ENCODE data around the gene RPL27. TPM values are rescaled to one million over a fixed set of nuclear protein-coding genes. Genes with fewer than 3 reads are reported as not detected.

Gene RPL27
- total and polyA plus RNA-seq, 2 of the 13 experiments (the other 11 are each of a cell fraction or from before 2014, with no cell fraction given) = 1,585 to 5,840 TPM

DNA sequence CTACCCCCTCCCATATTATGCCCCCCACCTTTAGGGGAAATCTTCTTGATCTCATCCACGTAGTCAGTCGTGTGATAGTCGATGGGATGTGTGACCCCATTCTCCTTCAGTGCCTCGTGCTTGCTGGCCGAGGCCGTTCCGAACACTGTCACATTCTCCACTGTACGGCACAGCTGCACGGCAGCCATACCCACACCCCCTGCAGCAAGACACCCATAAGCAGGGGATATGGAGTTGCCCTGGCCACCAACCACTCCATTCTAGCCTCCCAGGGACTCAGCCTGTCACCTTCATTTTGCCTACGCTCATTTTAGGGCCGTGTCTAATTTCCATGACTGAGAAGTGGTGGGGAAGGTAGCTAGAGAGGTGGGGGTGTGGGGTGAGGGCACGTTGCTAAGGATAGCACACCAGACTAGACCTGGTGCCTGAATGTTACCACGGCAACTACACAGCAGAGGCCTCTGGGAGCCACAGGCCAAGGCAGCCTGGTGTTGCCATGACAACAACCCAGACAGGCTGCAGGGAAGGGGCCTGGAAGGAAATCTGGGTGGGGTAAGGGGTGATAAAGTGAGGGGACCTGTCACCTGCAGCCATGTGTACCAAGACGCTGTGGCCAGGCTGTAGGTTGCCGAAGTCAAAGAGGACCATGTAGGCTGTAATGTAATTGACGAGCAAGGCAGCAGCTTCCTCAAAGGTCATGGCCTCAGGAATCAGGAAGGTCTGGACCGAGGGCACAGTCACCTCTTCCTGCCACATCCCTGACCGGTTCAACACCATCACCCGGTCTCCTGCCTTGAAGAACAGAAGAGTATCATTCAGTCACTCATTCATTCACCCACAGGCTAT is 20.0 kb downstream of the RPL27 start:
- H3K79me2 ChIP-seq (ENCODE audit: insufficient read depth, low read length) = peaks cover 26% of the 10 kb centered on the region
- H3K27ac ChIP-seq (ENCODE audit: extremely low read length, insufficient read depth, low read length) = no peak overlapping the region
- H3K27me3 ChIP-seq (ENCODE audit: control insufficient read depth in 1 of 2, insufficient read depth in 2 of 2, low read length in 2 of 2) = no peaks in the 10 kb centered on the region; a peak in 1 of 5 replicates
- CTCF ChIA-PET (ENCODE audit: low intra/inter-chr PET ratio, low total read pairs) = no interaction called here
- intact Hi-C loops (cut with micrococcal nuclease; ENCODE audit: unreplicated experiment) = no loop called here
- WGBS (ENCODE audit: low lambda C conversion rate) = 97% methylated on average over 17 of the region's 19 CpGs
- no peak for TF ChIP-seq ASH2L (IDR thresholded peaks at IDR 0.05; ENCODE audit: insufficient read length, low read depth, low read length)
- TF ChIP-seq, protein P1, sequence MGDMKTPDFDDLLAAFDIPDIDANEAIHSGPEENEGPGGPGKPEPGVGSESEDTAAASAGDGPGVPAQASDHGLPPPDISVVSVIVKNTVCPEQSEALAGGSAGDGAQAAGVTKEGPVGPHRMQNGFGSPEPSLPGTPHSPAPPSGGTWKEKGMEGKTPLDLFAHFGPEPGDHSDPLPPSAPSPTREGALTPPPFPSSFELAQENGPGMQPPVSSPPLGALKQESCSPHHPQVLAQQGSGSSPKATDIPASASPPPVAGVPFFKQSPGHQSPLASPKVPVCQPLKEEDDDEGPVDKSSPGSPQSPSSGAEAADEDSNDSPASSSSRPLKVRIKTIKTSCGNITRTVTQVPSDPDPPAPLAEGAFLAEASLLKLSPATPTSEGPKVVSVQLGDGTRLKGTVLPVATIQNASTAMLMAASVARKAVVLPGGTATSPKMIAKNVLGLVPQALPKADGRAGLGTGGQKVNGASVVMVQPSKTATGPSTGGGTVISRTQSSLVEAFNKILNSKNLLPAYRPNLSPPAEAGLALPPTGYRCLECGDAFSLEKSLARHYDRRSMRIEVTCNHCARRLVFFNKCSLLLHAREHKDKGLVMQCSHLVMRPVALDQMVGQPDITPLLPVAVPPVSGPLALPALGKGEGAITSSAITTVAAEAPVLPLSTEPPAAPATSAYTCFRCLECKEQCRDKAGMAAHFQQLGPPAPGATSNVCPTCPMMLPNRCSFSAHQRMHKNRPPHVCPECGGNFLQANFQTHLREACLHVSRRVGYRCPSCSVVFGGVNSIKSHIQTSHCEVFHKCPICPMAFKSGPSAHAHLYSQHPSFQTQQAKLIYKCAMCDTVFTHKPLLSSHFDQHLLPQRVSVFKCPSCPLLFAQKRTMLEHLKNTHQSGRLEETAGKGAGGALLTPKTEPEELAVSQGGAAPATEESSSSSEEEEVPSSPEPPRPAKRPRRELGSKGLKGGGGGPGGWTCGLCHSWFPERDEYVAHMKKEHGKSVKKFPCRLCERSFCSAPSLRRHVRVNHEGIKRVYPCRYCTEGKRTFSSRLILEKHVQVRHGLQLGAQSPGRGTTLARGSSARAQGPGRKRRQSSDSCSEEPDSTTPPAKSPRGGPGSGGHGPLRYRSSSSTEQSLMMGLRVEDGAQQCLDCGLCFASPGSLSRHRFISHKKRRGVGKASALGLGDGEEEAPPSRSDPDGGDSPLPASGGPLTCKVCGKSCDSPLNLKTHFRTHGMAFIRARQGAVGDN (CRISPR knock-in tag; IDR thresholded peaks at IDR 0.05) = peak; percentile 33
- peak; percentile 33 for TF ChIP-seq AGO2 (optimal IDR thresholded peaks at IDR 0.05; ENCODE audit: low read depth, low read length)
- TF ChIP-seq RFX1 (IDR thresholded peaks at IDR 0.05) = peak; percentile 81
- peak; percentile 65 for TF ChIP-seq RFX3 (CRISPR knock-in tag; IDR thresholded peaks at IDR 0.05)
- peaks cover 62% of the 10 kb centered on the region for H3K4me1 ChIP-seq (ENCODE audit: insufficient read depth, low read length)
- POLR2A ChIA-PET = interaction anchor here (0.6 to 4.5 kb wide), 3 partner anchors 7 to 630 kb away, joined by 3 to 55 read pairs (median 7); partner anchors contain the start of genes RPL27 and STAT3
- peaks cover 30 to 63% of the 10 kb centered on the region in 2 experiments for H3K36me3 ChIP-seq (replicated peaks in 1 of 2; ENCODE audit: control insufficient read depth in 1 of 2, insufficient read depth in 2 of 2, low read length in 2 of 2)
- in situ Hi-C loops (cut with HindIII; ENCODE audit: extremely low pct_ligation_motif_present, low pct_unique_long_range_greater_than_20kb) = no loop called here
- no peak for DNase-seq (ENCODE audit: low spot score)
- no peak overlapping the region for H3K9ac ChIP-seq (ENCODE audit: insufficient read depth, low read depth, low read length)
- BruUV-seq (replicated peaks) = no TSS peak
- H4K20me1 ChIP-seq (ENCODE audit: insufficient read depth, low read length) = no peaks in the 10 kb centered on the region
- no peak for ATAC-seq
- H3K9me3 ChIP-seq (ENCODE audit: low read length) = no peaks in the 10 kb centered on the region
- no peak overlapping the region for H3K4me3 ChIP-seq (replicated peaks in 1 of 3; ENCODE audit: insufficient read depth in 1 of 3, low read depth in 2 of 3, low read length in 3 of 3)
- no peak for FAIRE-seq
- H3K4me2 ChIP-seq (ENCODE audit: low read depth, low read length) = no peak overlapping the region
- H2AFZ ChIP-seq (ENCODE audit: low read length) = no peak overlapping the region

Measured in HepG2 (cell line).